ENCODE results near the gene TEX2. TPM values are rescaled to one million over a fixed set of nuclear protein-coding genes. Genes with fewer than 3 reads are reported as not detected.

Gene TEX2
- polyA plus RNA-seq, 1 of the 3 experiments (the other 2 are of a cell fraction): 24.0 TPM

DNA sequence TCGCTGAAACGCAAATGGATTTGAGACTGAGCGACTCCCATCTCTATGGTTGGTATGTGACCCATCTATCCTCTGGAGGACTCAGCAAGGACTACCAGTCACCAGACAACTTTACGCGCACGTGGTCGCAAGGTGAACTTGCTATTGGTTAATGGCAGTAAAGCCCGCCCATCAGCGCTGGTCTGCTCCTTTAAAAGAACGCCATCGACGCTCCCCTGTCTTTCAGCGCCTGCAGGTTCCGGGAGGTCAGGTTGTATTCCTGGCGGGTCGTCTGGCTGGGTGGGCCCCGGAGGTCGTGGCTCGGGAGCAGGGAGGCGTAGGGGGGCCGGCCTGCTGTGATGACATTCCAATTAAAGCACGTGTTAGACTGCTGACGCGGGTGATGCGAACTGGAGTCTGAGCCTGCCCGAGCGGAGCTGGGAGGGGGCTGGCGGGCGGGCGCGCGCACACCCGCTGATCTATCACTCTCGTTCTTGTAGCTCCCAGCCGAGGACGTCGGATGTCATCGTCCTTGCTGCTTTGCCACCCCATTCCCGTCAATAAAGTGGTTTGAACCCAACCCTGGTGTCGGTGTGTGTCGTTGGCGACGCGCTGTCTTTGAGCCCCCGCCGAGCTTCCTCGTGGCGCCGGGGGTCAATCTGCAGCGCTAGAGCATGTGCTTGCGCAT lies 117.2 kb downstream of the TEX2 start (continued):
- TF ChIP-seq POLR2AphosphoS5 (IDR thresholded peaks at IDR 0.05; ENCODE audit: low read depth, low read length): peak; percentile 100
- peak; percentile 43; the same call in 1 of the 2 replicates for TF ChIP-seq TCF12 (IDR thresholded peaks at IDR 0.05)
- TF ChIP-seq, protein P1, sequence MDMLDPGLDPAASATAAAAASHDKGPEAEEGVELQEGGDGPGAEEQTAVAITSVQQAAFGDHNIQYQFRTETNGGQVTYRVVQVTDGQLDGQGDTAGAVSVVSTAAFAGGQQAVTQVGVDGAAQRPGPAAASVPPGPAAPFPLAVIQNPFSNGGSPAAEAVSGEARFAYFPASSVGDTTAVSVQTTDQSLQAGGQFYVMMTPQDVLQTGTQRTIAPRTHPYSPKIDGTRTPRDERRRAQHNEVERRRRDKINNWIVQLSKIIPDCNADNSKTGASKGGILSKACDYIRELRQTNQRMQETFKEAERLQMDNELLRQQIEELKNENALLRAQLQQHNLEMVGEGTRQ (IDR thresholded peaks at IDR 0.05; ENCODE audit: borderline replicate concordance, low read depth, low read length): peak; percentile 96
- TF ChIP-seq TAF1 (IDR thresholded peaks at IDR 0.05; ENCODE audit: borderline replicate concordance, low read depth, low read length): peak; percentile 98
- peak; percentile 82 for TF ChIP-seq CHD2 (IDR thresholded peaks at IDR 0.05; ENCODE audit: low read length, partially characterized antibody)
- peak; percentile 36 for TF ChIP-seq GABPA (IDR thresholded peaks at IDR 0.05; ENCODE audit: low read depth)
- no peak for TF ChIP-seq RXRA (IDR thresholded peaks at IDR 0.05; ENCODE audit: borderline replicate concordance, low read depth)
- TF ChIP-seq MXI1 (IDR thresholded peaks at IDR 0.05; ENCODE audit: low read depth, low read length): peak; percentile 75
- TF ChIP-seq, protein P2, sequence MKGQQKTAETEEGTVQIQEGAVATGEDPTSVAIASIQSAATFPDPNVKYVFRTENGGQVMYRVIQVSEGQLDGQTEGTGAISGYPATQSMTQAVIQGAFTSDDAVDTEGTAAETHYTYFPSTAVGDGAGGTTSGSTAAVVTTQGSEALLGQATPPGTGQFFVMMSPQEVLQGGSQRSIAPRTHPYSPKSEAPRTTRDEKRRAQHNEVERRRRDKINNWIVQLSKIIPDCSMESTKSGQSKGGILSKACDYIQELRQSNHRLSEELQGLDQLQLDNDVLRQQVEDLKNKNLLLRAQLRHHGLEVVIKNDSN (IDR thresholded peaks at IDR 0.05; ENCODE audit: borderline replicate concordance, low read depth): peak; percentile 99
- no peak for TF ChIP-seq TEAD4 (IDR thresholded peaks at IDR 0.05; ENCODE audit: borderline replicate concordance, insufficient read depth)
- TF ChIP-seq, protein P3, sequence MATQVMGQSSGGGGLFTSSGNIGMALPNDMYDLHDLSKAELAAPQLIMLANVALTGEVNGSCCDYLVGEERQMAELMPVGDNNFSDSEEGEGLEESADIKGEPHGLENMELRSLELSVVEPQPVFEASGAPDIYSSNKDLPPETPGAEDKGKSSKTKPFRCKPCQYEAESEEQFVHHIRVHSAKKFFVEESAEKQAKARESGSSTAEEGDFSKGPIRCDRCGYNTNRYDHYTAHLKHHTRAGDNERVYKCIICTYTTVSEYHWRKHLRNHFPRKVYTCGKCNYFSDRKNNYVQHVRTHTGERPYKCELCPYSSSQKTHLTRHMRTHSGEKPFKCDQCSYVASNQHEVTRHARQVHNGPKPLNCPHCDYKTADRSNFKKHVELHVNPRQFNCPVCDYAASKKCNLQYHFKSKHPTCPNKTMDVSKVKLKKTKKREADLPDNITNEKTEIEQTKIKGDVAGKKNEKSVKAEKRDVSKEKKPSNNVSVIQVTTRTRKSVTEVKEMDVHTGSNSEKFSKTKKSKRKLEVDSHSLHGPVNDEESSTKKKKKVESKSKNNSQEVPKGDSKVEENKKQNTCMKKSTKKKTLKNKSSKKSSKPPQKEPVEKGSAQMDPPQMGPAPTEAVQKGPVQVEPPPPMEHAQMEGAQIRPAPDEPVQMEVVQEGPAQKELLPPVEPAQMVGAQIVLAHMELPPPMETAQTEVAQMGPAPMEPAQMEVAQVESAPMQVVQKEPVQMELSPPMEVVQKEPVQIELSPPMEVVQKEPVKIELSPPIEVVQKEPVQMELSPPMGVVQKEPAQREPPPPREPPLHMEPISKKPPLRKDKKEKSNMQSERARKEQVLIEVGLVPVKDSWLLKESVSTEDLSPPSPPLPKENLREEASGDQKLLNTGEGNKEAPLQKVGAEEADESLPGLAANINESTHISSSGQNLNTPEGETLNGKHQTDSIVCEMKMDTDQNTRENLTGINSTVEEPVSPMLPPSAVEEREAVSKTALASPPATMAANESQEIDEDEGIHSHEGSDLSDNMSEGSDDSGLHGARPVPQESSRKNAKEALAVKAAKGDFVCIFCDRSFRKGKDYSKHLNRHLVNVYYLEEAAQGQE (IDR thresholded peaks at IDR 0.05; ENCODE audit: low read depth, low read length): peak; percentile 67; the same call in 1 of the 2 replicates
- TF ChIP-seq, protein P4, sequence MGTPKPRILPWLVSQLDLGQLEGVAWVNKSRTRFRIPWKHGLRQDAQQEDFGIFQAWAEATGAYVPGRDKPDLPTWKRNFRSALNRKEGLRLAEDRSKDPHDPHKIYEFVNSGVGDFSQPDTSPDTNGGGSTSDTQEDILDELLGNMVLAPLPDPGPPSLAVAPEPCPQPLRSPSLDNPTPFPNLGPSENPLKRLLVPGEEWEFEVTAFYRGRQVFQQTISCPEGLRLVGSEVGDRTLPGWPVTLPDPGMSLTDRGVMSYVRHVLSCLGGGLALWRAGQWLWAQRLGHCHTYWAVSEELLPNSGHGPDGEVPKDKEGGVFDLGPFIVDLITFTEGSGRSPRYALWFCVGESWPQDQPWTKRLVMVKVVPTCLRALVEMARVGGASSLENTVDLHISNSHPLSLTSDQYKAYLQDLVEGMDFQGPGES (IDR thresholded peaks at IDR 0.05; ENCODE audit: low read depth, low read length): no peak; the same call in 1 of the 2 replicates
- peak; percentile 26; the same call in 1 of the 2 replicates for TF ChIP-seq NFIC (IDR thresholded peaks at IDR 0.05; ENCODE audit: borderline replicate concordance)
- TF ChIP-seq EP300 (IDR thresholded peaks at IDR 0.05; ENCODE audit: borderline replicate concordance in 1 of 2, low read depth in 1 of 2, low read length in 1 of 2): no peak
